ENCODE data around the gene MAPK9. TPM values are rescaled to one million over a fixed set of nuclear protein-coding genes. Genes with fewer than 3 reads are reported as not detected.

MAPK9 gene
- total RNA-seq, 4 donors from 2014 or later: 14.5 to 27.3 (median 20.5) TPM

- H3K9me3 ChIP-seq: no peaks in the 10 kb centered on the region
- H3K4me3 ChIP-seq: no peak overlapping the region
- H3K27ac ChIP-seq: no peak overlapping the region
- DNase-seq: no peak
- H3K4me1 ChIP-seq: no peaks in the 10 kb centered on the region
- H3K27me3 ChIP-seq: no peaks in the 10 kb centered on the region
- 85 to 86% methylated on average over 5 of the region's 5 CpGs for WGBS, 2 donors
- H3K36me3 ChIP-seq: peaks cover 0 to 92% (median 7%) of the 10 kb centered on the region in 3 donors
- TF ChIP-seq POLR2A (IDR thresholded peaks at IDR 0.05): no peak
- no peak for TF ChIP-seq CTCF (IDR thresholded peaks at IDR 0.05)
- intact Hi-C loops (cut with DNase I): no loop called here
These were observed 56.8 kb downstream of the MAPK9 start for GRCh38 chr5:180235077-180235476.

- Histone ChIP-seq H3K27ac (no peak overlapping the region), H3K27me3 (no peaks in the 10 kb centered on the region), H3K36me3 (peaks cover 0 to 89% (median 7%) of the 10 kb centered on the region in 3 donors), H3K4me3 (no peak overlapping the region), H3K9me3 (peaks cover 0 to 4% (median 0%) of the 10 kb centered on the region in 3 donors), H3K4me1 (no peaks in the 10 kb centered on the region)
- DNase-seq: no peak
- TF ChIP-seq POLR2A (IDR thresholded peaks at IDR 0.05) (no peak), CTCF (IDR thresholded peaks at IDR 0.05) (no peak)
- WGBS, 2 donors: 86 to 92% methylated on average over 14 to 15 of the region's 15 CpGs
- intact Hi-C loops (cut with DNase I): no loop called here
These were observed 57.6 kb downstream of the MAPK9 start for GRCh38 chr5:180234271-180234670.

- 80 to 87% methylated on average over 1 to 11 of the region's 11 CpGs for WGBS, 2 donors
These were observed 58.2 kb downstream of the MAPK9 start for GRCh38 chr5:180233729-180234128.

GRCh38 chr5:180230017-180230416 lies 61.9 kb downstream of the MAPK9 start:
- H3K4me3 ChIP-seq: no peak overlapping the region
- H3K27ac ChIP-seq: no peak overlapping the region
- intact Hi-C loops (cut with DNase I): no loop called here
- no peak for DNase-seq
- no peaks in the 10 kb centered on the region for H3K4me1 ChIP-seq
- peaks cover 0 to 29% (median 2%) of the 10 kb centered on the region in 3 donors for H3K9me3 ChIP-seq
- 91 to 93% methylated on average over 4 to 6 of the region's 7 CpGs for WGBS, 2 donors
- H3K36me3 ChIP-seq: peaks cover 0 to 47% (median 3%) of the 10 kb centered on the region in 3 donors
- TF ChIP-seq POLR2A (IDR thresholded peaks at IDR 0.05) (no peak), CTCF (IDR thresholded peaks at IDR 0.05) (no peak)
- no peaks in the 10 kb centered on the region for H3K27me3 ChIP-seq

More at GRCh38 chr5:180233729-180234128, 58.2 kb downstream of the MAPK9 start:
- Histone ChIP-seq H3K27me3 (no peaks in the 10 kb centered on the region), H3K4me3 (no peak overlapping the region), H3K27ac (no peak overlapping the region), H3K9me3 (peaks cover 0 to 9% (median 0%) of the 10 kb centered on the region in 3 donors), H3K4me1 (no peaks in the 10 kb centered on the region), H3K36me3 (peaks cover 0 to 84% (median 7%) of the 10 kb centered on the region in 3 donors)
- TF ChIP-seq CTCF (IDR thresholded peaks at IDR 0.05) (no peak), POLR2A (IDR thresholded peaks at IDR 0.05) (no peak)
- DNase-seq: no peak
- intact Hi-C loops (cut with DNase I): no loop called here

GRCh38 chr5:180222056-180222455 lies 69.8 kb downstream of the MAPK9 start:
- Histone ChIP-seq H3K27me3 (no peaks in the 10 kb centered on the region), H3K36me3 (no peaks in the 10 kb centered on the region), H3K4me1 (no peaks in the 10 kb centered on the region), H3K4me3 (no peak overlapping the region), H3K9me3 (peaks cover 0 to 91% (median 37%) of the 10 kb centered on the region in 3 donors), H3K27ac (no peak overlapping the region)
- TF ChIP-seq CTCF (IDR thresholded peaks at IDR 0.05) (no peak), POLR2A (IDR thresholded peaks at IDR 0.05) (no peak)
- no peak for DNase-seq
- intact Hi-C loops (cut with DNase I): no loop called here
- WGBS, 2 donors: 90 to 93% methylated on average over 10 to 11 of the region's 11 CpGs
